SK-N-SH (cell line): ENCODE results near the gene TNS4. TPM values are rescaled to one million over a fixed set of nuclear protein-coding genes. Genes with fewer than 3 reads are reported as not detected.

Experiments
- CTCF ChIA-PET: fragments of 300-600, 350-600 bp; formaldehyde crosslinking; extraction: SDS; loops from one replicate; lab custom pipeline; 2021; lab: Yijun Ruan, JAX
- POLR2A ChIA-PET: fragments of 350-600 bp; sonication (Branson Sonifier 250); formaldehyde crosslinking; extraction: SDS; loops from one replicate; lab custom pipeline; 2020; ENCODE audit warnings: antibody characterized with exemption, inconsistent platforms; lab: Yijun Ruan, JAX
- DNase-seq: peaks from one replicate; pipeline ENCODE4 v3.0.0; 2012
- H2AFZ ChIP-seq: fragments of 200-600 bp; sonication (generic); 2 replicates; pipeline ENCODE4 v1.8.1; 2016; ENCODE audit warnings: antibody characterized with exemption, mild to moderate bottlenecking, low read depth
- H3F3A ChIP-seq: fragments of 200-600 bp; sonication (generic); replicated peaks from 2 replicates; pipeline ENCODE3; 2016; ENCODE audit warnings: antibody characterized with exemption, mild to moderate bottlenecking; ENCODE audit not compliant: insufficient read depth
- H3K27ac ChIP-seq, 2 experiments: fragments of 200-500 bp in 1 of 2; fragments of 200-600 bp in 1 of 2; sonication (Bioruptor generic) in 1 of 2; sonication (generic), shearing (Covaris generic) in 1 of 2; 2 replicates each; pipeline versions ENCODE4 v1.5.1 to v1.6.1; 2014 to 2016; ENCODE audit warnings: low read depth in 2 of 2, inconsistent platforms in 1 of 2, low read length in 1 of 2, mild to moderate bottlenecking in 1 of 2, mixed read lengths in 1 of 2
- H3K27me3 ChIP-seq: fragments of 200-600 bp; sonication (generic), shearing (Covaris generic); 2 replicates; pipeline ENCODE4 v1.6.1; 2016; ENCODE audit warnings: mixed run types; ENCODE audit not compliant: insufficient read depth
- H3K36me3 ChIP-seq, 2 experiments: fragments of 200-500 bp in 1 of 2; fragments of 200-600 bp in 1 of 2; sonication (Bioruptor generic) in 1 of 2; sonication (generic) in 1 of 2; replicated peaks in 1 of 2; 2 replicates each; pipeline versions ENCODE3 to v1.5.1; 2014 to 2016; ENCODE audit warnings: low read length in 1 of 2, mild to moderate bottlenecking in 1 of 2; ENCODE audit not compliant: insufficient read depth in 2 of 2, control insufficient read depth in 1 of 2
- H3K4me1 ChIP-seq, 2 experiments: fragments of 200-500 bp in 1 of 2; fragments of 200-600 bp in 1 of 2; sonication (Bioruptor generic) in 1 of 2; sonication (generic), shearing (Covaris generic) in 1 of 2; 2 replicates each; pipeline versions ENCODE4 v1.5.1 to v1.6.1; 2014 to 2016; ENCODE audit warnings: low read depth in 1 of 2, low read length in 1 of 2, mixed run types in 1 of 2; ENCODE audit not compliant: insufficient read depth in 2 of 2, control insufficient read depth in 1 of 2
- H3K4me2 ChIP-seq: fragments of 200-600 bp; sonication (generic), shearing (Covaris generic); 2 replicates; pipeline ENCODE4 v1.6.1; 2017; ENCODE audit warnings: mixed run types
- H3K4me3 ChIP-seq, 2 experiments: fragments of 200-500 bp in 1 of 2; fragments of 200-600 bp in 1 of 2; sonication (Bioruptor generic) in 1 of 2; sonication (generic), shearing (Covaris generic) in 1 of 2; 2 replicates each; pipeline versions ENCODE4 v1.5.1 to v1.8.1; 2014 to 2016; ENCODE audit warnings: low read depth in 2 of 2, inconsistent platforms in 1 of 2, low read length in 1 of 2, mild to moderate bottlenecking in 1 of 2, mixed read lengths in 1 of 2, moderate library complexity in 1 of 2
- H3K79me2 ChIP-seq: fragments of 200-600 bp; sonication (generic); 2 replicates; pipeline ENCODE4 v1.8.1; 2017; ENCODE audit warnings: mild to moderate bottlenecking; ENCODE audit not compliant: insufficient read depth
- H3K9ac ChIP-seq: fragments of 200-600 bp; sonication (generic); 2 replicates; pipeline ENCODE4 v1.6.1; 2017; ENCODE audit warnings: mixed run types
- H3K9me2 ChIP-seq: fragments of 200-600 bp; sonication (generic); 2 replicates; pipeline ENCODE4 v1.6.1; 2017; ENCODE audit warnings: mixed run types
- H3K9me3 ChIP-seq: fragments of 200-600 bp; sonication (generic); 2 replicates; pipeline ENCODE4 v1.6.1; 2017; ENCODE audit warnings: mixed run types, mild to moderate bottlenecking, moderate library complexity
- H4K20me1 ChIP-seq: fragments of 200-600 bp; sonication (generic); 2 replicates; pipeline ENCODE4 v1.6.1; 2017; ENCODE audit warnings: mild to moderate bottlenecking, mixed run types; ENCODE audit not compliant: insufficient read depth
- FOXJ3 ChIP-seq: sonication (generic); formaldehyde crosslinking; IDR thresholded peaks from 2 replicates; pipeline ENCODE4 v1.5.1; 2020; ENCODE audit warnings: mild to moderate bottlenecking, missing genetic modification reagents
- MXI1 ChIP-seq: IDR thresholded peaks from 2 replicates; pipeline ENCODE4 v1.6.1; 2012; ENCODE audit warnings: mild to moderate bottlenecking, low read depth, low read length, improper control_type of control experiment
- NFIC ChIP-seq: IDR thresholded peaks from 2 replicates; pipeline ENCODE4 v1.4.0; 2012; ENCODE audit warnings: borderline replicate concordance
- NRF1 ChIP-seq: IDR thresholded peaks from 2 replicates; pipeline ENCODE4 v1.6.1; 2012; ENCODE audit warnings: low read depth, mild to moderate bottlenecking, low read length
- PBX3 ChIP-seq: IDR thresholded peaks from 2 replicates; pipeline ENCODE4; 2012
- POLR2AphosphoS5 ChIP-seq: IDR thresholded peaks from 2 replicates; pipeline ENCODE4 v1.6.1; 2012; ENCODE audit warnings: low read depth, low read length
- WGBS: methylation state at CpG from one replicate; pipeline ENCODE4 v1.1.6; 2017; ENCODE audit warnings: low lambda C conversion rate; 5-methylcytosine and 5-hydroxymethylcytosine counted together
- polyA plus RNA-seq, 3 experiments: library from polyadenylated mRNA; depleted of rRNA; stranded (reverse); fragments of >200 nt; gene quantifications; 2 replicates each; pipeline ENCODE4 v1.2.3, GENCODE V29; 2012
- TF ChIP-seq, protein P1 (sequence below): IDR thresholded peaks from 2 replicates; pipeline ENCODE4 v1.4.0; 2012; ENCODE audit warnings: low read depth, borderline replicate concordance
- TF ChIP-seq, protein P2 (sequence below): IDR thresholded peaks from 2 replicates; pipeline ENCODE4 v1.4.0; 2012; ENCODE audit warnings: low read depth, borderline replicate concordance

The TNS4 gene
- polyA plus RNA-seq, 1 of the 3 experiments (the other 2 are of a cell fraction), result not detected

DNA sequence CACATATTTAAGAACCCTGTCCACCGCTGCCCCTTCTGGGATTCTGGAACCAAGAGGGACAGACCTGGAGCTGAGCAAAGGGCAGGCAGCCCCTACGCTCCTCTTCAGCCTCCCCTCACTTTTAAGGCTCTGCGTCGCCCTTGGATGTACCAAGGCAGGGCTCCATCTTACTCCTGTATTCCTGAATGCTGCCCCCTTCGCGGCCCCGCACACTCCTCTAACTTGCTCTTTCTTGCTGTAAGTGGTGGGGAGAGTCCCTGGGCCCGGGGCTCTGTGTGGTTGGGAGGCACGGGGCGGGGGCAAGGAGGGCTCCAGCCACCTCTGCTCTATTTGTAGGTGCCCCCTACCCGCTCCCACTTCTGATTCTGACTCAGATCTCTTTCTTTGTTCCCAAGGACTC is 1.2 kb downstream of the TNS4 start:
- ChIA-PET CTCF (interaction anchor here (1.2 to 3.6 kb wide), 4 partner anchors 24 to 298 kb away, joined by 3 to 37 read pairs (median 4); no protein-coding TSS in a partner anchor), POLR2A (interaction anchor here (0.9 to 2.3 kb wide), 2 partner anchors 10 to 49 kb away, joined by 3 to 11 read pairs; no protein-coding TSS in a partner anchor)
- no peak for TF ChIP-seq NFIC
- no peak for TF ChIP-seq MXI1
- Histone ChIP-seq H2AFZ (no peak overlapping the region), H3K4me2 (peak overlapping the region; percentile 76; the same call in 1 of the 2 replicates), H3K4me1 (peaks cover 5 to 11% of the 10 kb centered on the region in 2 experiments; a peak in 1 of 4 replicates), H3K79me2 (no peaks in the 10 kb centered on the region), H3K9ac (no peak overlapping the region), H3F3A (peaks cover 6% of the 10 kb centered on the region), H4K20me1 (no peaks in the 10 kb centered on the region), H3K9me3 (no peaks in the 10 kb centered on the region), H3K36me3 (no peaks in the 10 kb centered on the region), H3K27ac (no peak overlapping the region), H3K9me2 (no peaks in the 10 kb centered on the region), H3K4me3 (no peak overlapping the region), H3K27me3 (no peaks in the 10 kb centered on the region)
- 92% methylated on average over 9 of the region's 11 CpGs for WGBS
- DNase-seq, result no peak

DNA sequence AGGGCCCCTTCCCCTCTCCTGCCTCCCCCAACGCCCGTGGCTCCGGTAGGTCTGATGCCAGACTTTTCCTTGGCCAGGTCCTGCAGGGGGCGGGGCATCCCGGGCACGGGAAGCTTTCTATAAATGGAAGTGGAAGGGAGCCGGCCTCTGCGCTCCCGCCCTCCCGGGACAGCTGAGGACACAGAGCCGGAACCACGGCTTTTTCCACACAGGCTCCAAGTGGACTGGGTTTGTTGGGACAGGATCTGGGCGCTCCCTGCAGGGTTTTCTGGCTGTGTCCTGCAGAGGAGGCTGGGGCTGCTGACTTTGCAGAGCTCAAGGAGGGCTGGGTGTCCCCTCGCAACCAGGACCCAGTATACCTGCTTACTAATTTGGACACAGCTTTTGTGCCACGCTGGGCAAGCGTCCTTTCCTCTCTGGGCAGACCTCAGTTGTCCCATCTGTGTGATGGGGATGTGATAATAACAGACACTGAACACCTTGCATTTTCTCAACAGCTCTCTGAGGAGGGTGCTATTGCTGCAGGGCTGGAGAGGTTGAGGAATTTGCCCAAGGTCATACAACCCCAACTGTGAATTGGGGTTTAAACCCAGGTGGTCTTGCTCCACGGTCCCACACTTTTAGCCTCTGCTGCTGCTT is 1.8 kb downstream of the TNS4 start:
- Histone ChIP-seq H3K9me3 (no peaks in the 10 kb centered on the region), H3K27ac (0 out of 4 replicates have a peak overlapping the region, but pooled peaks of 1 of the 2 experiments have one; percentile 18), H3F3A (peaks cover 6% of the 10 kb centered on the region), H3K4me3 (peak overlapping the region in 1 of 2 experiments; percentile 13; a peak in 1 of 4 replicates), H3K9ac (no peak overlapping the region), H2AFZ (peak overlapping the region; percentile 93), H3K9me2 (no peaks in the 10 kb centered on the region), H3K36me3 (no peaks in the 10 kb centered on the region), H3K4me1 (peaks cover 5 to 11% of the 10 kb centered on the region in 2 experiments; a peak in 1 of 4 replicates), H3K4me2 (peak overlapping the region; percentile 76), H3K27me3 (no peaks in the 10 kb centered on the region), H4K20me1 (no peaks in the 10 kb centered on the region), H3K79me2 (no peaks in the 10 kb centered on the region)
- POLR2A ChIA-PET, result interaction anchor here (0.9 to 2.3 kb wide), 3 partner anchors 9 to 48 kb away, joined by 3 to 11 read pairs (median 3); no protein-coding TSS in a partner anchor
- 18% methylated on average over 12 of the region's 17 CpGs for WGBS
- DNase-seq, result peak; percentile 84
- CTCF ChIA-PET, result interaction anchor here (1.0 to 3.6 kb wide), 6 partner anchors 23 to 298 kb away, joined by 3 to 37 read pairs (median 4); no protein-coding TSS in a partner anchor
- TF ChIP-seq POLR2AphosphoS5 (no peak), NRF1 (no peak), PBX3 (no peak), FOXJ3 (no peak)
- TF ChIP-seq, protein P1, sequence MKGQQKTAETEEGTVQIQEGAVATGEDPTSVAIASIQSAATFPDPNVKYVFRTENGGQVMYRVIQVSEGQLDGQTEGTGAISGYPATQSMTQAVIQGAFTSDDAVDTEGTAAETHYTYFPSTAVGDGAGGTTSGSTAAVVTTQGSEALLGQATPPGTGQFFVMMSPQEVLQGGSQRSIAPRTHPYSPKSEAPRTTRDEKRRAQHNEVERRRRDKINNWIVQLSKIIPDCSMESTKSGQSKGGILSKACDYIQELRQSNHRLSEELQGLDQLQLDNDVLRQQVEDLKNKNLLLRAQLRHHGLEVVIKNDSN, result no peak
- TF ChIP-seq, protein P2, sequence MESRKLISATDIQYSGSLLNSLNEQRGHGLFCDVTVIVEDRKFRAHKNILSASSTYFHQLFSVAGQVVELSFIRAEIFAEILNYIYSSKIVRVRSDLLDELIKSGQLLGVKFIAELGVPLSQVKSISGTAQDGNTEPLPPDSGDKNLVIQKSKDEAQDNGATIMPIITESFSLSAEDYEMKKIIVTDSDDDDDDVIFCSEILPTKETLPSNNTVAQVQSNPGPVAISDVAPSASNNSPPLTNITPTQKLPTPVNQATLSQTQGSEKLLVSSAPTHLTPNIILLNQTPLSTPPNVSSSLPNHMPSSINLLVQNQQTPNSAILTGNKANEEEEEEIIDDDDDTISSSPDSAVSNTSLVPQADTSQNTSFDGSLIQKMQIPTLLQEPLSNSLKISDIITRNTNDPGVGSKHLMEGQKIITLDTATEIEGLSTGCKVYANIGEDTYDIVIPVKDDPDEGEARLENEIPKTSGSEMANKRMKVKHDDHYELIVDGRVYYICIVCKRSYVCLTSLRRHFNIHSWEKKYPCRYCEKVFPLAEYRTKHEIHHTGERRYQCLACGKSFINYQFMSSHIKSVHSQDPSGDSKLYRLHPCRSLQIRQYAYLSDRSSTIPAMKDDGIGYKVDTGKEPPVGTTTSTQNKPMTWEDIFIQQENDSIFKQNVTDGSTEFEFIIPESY, result no peak
